NAMALWA (cell line): ENCODE data around the gene MICAL2.

Experiments used
- DNase-seq: peaks from one replicate; pipeline ENCODE4 v3.0.0-alpha.2; 2015; ENCODE audit warnings: low spot score

Gene MICAL2

GRCh38 chr11:12246989-12247388 is 136.6 kb downstream of the MICAL2 start:
- no peak for DNase-seq

GRCh38 chr11:12247543-12248254 is 137.3 kb downstream of the MICAL2 start:
- no peak for DNase-seq

GRCh38 chr11:12248330-12248729 is 137.9 kb downstream of the MICAL2 start:
- no peak for DNase-seq

- peak; percentile 17 for DNase-seq
Measured at GRCh38 chr11:12249590-12250260, 139.3 kb downstream of the MICAL2 start.

GRCh38 chr11:12251666-12252560 is 141.5 kb downstream of the MICAL2 start:
- DNase-seq = no peak

- no peak for DNase-seq
Measured at GRCh38 chr11:12253843-12254281, 143.5 kb downstream of the MICAL2 start.

DNA sequence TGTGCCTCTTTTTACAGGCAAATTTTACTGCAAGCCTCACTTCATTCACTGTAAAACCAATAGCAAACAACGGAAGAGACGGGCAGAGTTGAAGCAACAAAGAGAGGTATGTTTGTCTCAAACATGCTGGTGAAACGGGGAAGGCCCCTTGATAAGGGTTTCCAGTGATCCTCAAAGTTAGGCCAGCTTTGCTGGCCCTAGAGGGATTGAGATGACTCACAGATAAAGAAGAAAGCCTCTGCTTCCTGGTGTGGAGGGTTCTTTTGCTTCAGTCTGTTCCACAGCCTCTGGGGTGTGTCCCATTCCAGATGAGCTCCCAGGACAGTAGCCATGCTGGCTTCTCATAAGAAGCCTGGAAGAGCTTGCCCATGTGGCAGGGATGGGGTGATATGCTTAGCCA is 148.1 kb downstream of the MICAL2 start:
- no peak for DNase-seq

- DNase-seq = no peak
Measured at GRCh38 chr11:12259956-12260355, 149.6 kb downstream of the MICAL2 start.

DNA sequence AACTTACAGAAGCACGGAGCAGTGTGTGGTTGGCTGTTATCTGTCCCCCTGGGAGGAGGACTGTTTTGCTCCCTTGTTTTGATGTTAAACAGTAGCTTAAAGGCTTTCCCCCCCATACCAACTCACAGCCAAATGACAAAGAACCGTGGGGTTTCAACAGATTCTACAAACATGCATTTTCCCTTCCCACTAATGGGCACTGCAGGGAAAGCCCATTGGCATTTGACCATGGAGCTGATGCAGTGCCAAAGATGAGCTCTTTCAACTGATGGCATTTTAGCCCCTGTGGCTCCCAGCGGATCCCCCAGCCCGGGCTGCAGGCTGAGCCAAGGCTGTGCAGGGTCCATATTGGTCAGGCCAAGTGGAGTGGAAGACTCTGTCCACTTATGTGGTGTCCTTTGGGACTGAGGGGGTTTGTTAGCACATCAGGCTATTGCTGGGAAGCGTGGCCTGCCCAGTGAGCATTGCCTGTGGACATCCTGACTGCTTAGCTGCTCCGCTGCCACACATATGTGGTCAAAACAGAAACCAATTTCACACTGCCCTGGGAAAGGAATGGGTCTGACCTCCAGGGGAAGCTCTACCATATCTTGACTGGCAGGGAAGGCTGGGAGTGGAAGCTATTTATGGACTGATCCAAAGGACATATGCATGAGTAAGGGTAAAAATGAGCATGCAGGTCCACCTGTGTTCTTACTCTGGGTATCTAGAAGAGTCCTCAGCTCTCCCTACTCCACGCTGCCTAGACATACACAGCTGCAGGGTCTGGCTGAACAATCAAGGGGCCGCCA is 150.5 kb downstream of the MICAL2 start:
- DNase-seq = no peak

DNA sequence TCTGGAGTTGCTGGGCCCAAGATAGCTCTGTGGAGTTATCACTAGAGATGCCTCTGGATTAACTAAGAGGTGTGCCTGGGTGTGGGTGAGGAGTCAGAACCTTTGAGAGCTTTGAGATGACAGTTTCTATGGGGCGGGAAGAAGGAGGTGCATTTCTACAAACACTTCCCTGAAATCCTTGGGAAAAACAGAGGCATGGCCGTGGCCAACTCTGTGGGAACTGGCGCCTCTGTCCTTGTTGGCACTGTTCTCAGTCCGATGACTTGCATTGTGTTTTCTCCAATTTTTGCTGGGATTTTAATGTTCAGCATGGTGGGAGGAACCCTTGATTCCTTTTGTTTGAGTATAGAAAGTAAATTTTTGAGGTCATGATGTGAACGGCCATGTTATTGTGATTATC is 151.2 kb downstream of the MICAL2 start:
- no peak for DNase-seq

GRCh38 chr11:12263141-12263693 is 152.8 kb downstream of the MICAL2 start:
- no peak for DNase-seq

GRCh38 chr11:12264361-12264760 is 154.0 kb downstream of the MICAL2 start:
- no peak for DNase-seq

- DNase-seq = no peak
Measured at GRCh38 chr11:12266132-12266531, 155.7 kb downstream of the MICAL2 start.

GRCh38 chr11:12266943-12267342 is 156.6 kb downstream of the MICAL2 start:
- DNase-seq = no peak

DNA sequence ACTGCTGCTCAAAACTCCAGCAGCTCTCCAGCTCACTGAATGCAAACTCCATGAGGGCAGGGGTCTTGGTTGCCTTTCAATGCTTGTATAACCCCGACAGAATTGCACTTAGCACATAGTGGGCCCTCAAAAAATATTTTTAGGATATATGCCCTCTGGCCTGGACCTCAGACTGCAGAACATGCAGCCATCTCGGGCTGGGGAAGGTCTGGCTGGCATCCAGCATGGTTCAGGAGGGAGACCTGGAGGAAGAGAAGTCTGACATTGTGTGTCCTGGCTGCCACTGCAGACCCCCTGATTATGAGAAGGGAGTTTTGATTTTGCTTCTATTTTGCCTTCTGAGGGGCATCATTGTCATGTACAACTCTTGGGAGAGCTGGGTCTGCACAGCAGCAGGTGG is 157.5 kb downstream of the MICAL2 start:
- DNase-seq = no peak

DNA sequence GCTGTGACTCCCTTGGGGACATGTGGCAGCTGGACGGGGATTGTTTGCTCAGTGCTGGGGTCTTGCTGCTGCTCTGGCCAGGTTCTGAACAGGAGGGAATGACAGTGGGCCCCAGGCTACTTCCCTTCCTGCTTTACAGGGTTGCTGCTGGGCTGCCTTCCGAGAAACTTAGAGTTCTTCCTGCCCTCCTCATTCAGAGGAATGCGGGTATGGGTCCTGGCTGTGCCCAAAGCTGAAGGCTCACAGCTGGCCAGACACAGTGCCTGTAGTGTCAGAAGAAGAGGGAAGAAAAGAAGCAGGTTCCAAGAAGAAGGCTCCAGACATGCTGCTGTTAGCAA is 158.7 kb downstream of the MICAL2 start:
- no peak for DNase-seq

- DNase-seq = no peak
Measured at GRCh38 chr11:12269446-12270214, 159.2 kb downstream of the MICAL2 start.

DNA sequence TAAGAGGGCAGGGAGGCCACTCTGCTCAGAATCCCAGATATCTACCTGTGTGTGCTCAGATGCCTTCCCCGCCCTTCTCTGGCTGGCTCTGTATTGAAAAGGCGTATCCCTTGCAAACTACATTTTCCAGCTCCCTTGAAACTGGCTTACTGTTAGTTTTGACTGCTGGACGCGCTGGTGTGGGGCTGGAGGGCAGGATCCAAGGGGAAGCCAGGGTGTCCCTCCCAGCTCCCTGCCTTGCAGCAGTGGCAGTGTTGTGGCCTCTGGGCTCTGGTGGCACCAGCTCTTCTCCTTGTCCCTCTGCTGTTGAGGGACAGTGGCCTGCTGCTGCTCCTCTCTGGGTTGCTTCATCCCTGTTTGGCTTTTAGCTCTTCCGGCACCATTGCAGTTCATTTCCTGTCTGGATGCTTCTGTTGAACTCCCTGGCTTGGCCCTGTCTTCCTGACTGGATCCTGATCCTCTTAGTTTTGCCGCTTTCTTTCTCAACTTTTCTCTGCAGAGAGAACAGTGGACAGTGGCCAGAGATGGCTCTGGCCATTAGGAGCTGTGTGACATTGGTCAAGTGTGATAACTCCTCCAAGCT is 159.9 kb downstream of the MICAL2 start:
- no peak for DNase-seq

GRCh38 chr11:12270817-12271216 is 160.4 kb downstream of the MICAL2 start:
- no peak for DNase-seq

DNA sequence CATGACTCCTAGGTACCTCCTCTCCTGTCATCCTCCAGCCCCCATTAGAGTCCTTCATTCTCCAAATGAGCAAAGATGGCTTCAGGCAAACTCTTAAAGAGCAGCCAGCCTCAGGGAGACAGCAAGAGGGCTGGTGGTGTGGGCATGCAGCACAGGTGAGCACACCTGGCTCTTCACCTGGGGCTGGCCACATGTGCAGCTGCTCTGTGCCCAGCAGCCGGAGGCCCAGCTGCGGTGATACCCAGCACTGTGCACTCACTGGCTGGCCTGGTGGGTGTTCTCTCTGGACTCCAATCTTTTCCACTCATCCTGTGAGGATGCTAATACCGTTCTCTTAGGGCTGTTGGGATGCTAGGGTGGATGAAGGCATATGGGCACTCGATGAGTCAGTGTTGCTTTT is 160.9 kb downstream of the MICAL2 start:
- DNase-seq = no peak
